GM12892 (cell line): ENCODE measurements around the gene ASCC2.

Experiments
- POLR2A ChIP-seq: IDR thresholded peaks from 2 replicates; pipeline ENCODE4 v1.6.1; 2011; ENCODE audit warnings: low read depth, low read length, control low read depth
- POLR2AphosphoS5 ChIP-seq: IDR thresholded peaks from 2 replicates; pipeline ENCODE4 v1.6.1; 2011; ENCODE audit warnings: low read depth, low read length, control low read depth
- TAF1 ChIP-seq: IDR thresholded peaks from 2 replicates; pipeline ENCODE4 v1.6.1; 2011; ENCODE audit warnings: low read depth, mild to moderate bottlenecking, control low read depth, low read length, borderline replicate concordance

GRCh38 chr22:29816539-29816938 lies 21.5 kb downstream of the ASCC2 start:
- TF ChIP-seq POLR2AphosphoS5 (no peak), TAF1 (no peak), POLR2A (no peak)
